ENCODE measurements around the gene MGAT4B. TPM values are rescaled to one million over a fixed set of nuclear protein-coding genes. Genes with fewer than 3 reads are reported as not detected.

The MGAT4B gene
- total RNA-seq, 1 experiment from 2014 or later = 406 TPM

GRCh38 chr5:179747811-179748210, 58.9 kb downstream of the MGAT4B start:
- POLR2A ChIA-PET = no interaction called here
- CTCF ChIA-PET = no interaction called here

More at GRCh38 chr5:179747811-179748210, 58.9 kb downstream of the MGAT4B start:
- DNase-seq (ENCODE audit: low read depth, low spot score) = no peak
- intact Hi-C loops (cut with micrococcal nuclease; ENCODE audit: unreplicated experiment) (no loop called here), in situ Hi-C loops (cut with HindIII; ENCODE audit: low pct_unique_long_range_greater_than_20kb, low sequenced_read_pairs) (no loop called here)
- no peaks in the 10 kb centered on the region for H3K36me3 ChIP-seq (ENCODE audit: control insufficient read depth, insufficient read depth, low read length)
- no peak for ATAC-seq
- no peak for TF ChIP-seq REST (IDR thresholded peaks at IDR 0.05; ENCODE audit: insufficient read depth in 1 of 2, low read depth in 2 of 2, low read length in 1 of 2)
- no peak for TF ChIP-seq POLR2AphosphoS5 (IDR thresholded peaks at IDR 0.05; ENCODE audit: low read depth, low read length)
- no peak for TF ChIP-seq TCF7L2 (IDR thresholded peaks at IDR 0.05; ENCODE audit: low read depth, low read length)
- no peak for TF ChIP-seq SIN3A (IDR thresholded peaks at IDR 0.05; ENCODE audit: borderline replicate concordance, insufficient read depth, low read depth, low read length)
- TF ChIP-seq CTCF (IDR thresholded peaks at IDR 0.05) = no peak
- H3K4me1 ChIP-seq (ENCODE audit: control insufficient read depth, insufficient read depth, low read length) = no peaks in the 10 kb centered on the region
- H3K27ac ChIP-seq (ENCODE audit: low read length) = no peak overlapping the region
- no peaks in the 10 kb centered on the region for H3K9me3 ChIP-seq (ENCODE audit: control insufficient read depth, insufficient read depth, low read depth, low read length)
- no peaks in the 10 kb centered on the region for H3K27me3 ChIP-seq (ENCODE audit: control insufficient read depth, insufficient read depth, low read length)
- no TSS peak for BruUV-seq (replicated peaks)
- H3K4me3 ChIP-seq (ENCODE audit: low read depth in 2 of 2, low read length in 2 of 2) = no peak overlapping the region

Small RNA genes within 50 kb of the gene (microRNA-seq; reads per million reads assigned to microRNA genes)
- gene MIR1229 (ENCODE audit: unreplicated experiment) = 20.7 reads per million, percentile 38 among the genes with 10 or more reads in this experiment

Other genes with a start within 250 kb of the MGAT4B start
- gene HNRNPH1, start 183.2 kb downstream of the MGAT4B start, total RNA-seq (2021; ENCODE audit: unreplicated experiment) = 587 TPM
- gene CBY3, start 125.8 kb downstream of the MGAT4B start, total RNA-seq (2021; ENCODE audit: unreplicated experiment) = 0.39 TPM
- gene CANX, start 107.9 kb downstream of the MGAT4B start, total RNA-seq (2021; ENCODE audit: unreplicated experiment) = 707 TPM
- 31.3 TPM for gene MAML1, start 74.0 kb downstream of the MGAT4B start, total RNA-seq (2021; ENCODE audit: unreplicated experiment)
- 0.69 TPM for gene LTC4S, start 12.9 kb downstream of the MGAT4B start, total RNA-seq (2021; ENCODE audit: unreplicated experiment)
- 985 TPM for gene SQSTM1, start 14.0 kb upstream of the MGAT4B start, total RNA-seq (2021; ENCODE audit: unreplicated experiment)
- gene MRNIP, start 52.0 kb upstream of the MGAT4B start, total RNA-seq (2021; ENCODE audit: unreplicated experiment) = 33.0 TPM
- 131 TPM for gene TBC1D9B, start 101.0 kb upstream of the MGAT4B start, total RNA-seq (2021; ENCODE audit: unreplicated experiment)

Measured in Panc1 (cell line).